ENCODE data around the gene TLE5. TPM values are rescaled to one million over a fixed set of nuclear protein-coding genes. Genes with fewer than 3 reads are reported as not detected.
A peak's percentile ranks its signal among the peaks of the same experiment; 100 is the strongest.
"Not testable (repeated sequence)": the region's sequence is repeated elsewhere in the genome, so short reads cannot be mapped to it uniquely, and the experiment has no call there.

The TLE5 gene
- total RNA-seq, 1 donor from 2014 or later, result 98.1 TPM

DNA sequence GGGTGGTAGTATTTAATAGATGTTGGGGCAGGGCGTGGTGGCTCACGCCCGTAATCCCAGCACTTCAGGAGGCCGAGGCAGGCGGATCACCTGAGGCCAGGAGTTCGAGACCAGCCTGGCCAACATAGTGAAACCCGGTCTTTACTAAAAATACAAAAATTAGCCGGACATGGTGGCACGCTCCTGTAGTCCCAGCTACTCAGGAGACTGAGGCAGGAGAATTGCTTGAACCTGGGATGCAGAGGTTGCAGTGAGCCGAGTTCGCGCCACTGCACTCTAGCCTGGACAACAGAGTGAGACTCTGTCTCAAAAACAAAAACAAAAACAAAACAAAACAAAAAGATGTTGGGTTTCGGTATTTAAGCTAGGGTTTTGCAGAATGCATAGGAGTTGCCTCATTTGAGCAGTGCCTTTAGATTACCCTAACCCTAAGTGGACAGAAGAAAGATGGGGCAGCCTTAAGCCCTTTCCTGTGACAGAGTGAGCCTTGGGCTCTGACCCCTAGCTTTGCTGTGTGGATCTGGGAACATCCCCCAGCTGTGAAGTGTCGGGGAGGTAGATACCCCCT lies 25.2 kb downstream of the TLE5 start:
- Histone ChIP-seq H3K27ac (ENCODE audit: low read depth, low read length) (peak overlapping the region; percentile 93), H3K4me1 (ENCODE audit: control insufficient read depth in 3 of 3, insufficient read depth in 3 of 3, low read length in 3 of 3) (peaks cover 20 to 32% (median 27%) of the 10 kb centered on the region in 3 donors), H3K9ac (ENCODE audit: low read depth in 1 of 3, low read length in 3 of 3) (peak overlapping the region in 1 of 3 donors; percentile 18)
- H3K27me3 ChIP-seq (ENCODE audit: control insufficient read depth in 3 of 3, insufficient read depth in 3 of 3, low read length in 3 of 3); H3K9me3 ChIP-seq (ENCODE audit: control insufficient read depth in 3 of 3, low read length in 3 of 3); H3K36me3 ChIP-seq (ENCODE audit: control insufficient read depth in 3 of 3, insufficient read depth in 3 of 3, low read length in 3 of 3); H3K4me3 ChIP-seq (ENCODE audit: low read length in 3 of 3): not testable (repeated sequence)

DNA sequence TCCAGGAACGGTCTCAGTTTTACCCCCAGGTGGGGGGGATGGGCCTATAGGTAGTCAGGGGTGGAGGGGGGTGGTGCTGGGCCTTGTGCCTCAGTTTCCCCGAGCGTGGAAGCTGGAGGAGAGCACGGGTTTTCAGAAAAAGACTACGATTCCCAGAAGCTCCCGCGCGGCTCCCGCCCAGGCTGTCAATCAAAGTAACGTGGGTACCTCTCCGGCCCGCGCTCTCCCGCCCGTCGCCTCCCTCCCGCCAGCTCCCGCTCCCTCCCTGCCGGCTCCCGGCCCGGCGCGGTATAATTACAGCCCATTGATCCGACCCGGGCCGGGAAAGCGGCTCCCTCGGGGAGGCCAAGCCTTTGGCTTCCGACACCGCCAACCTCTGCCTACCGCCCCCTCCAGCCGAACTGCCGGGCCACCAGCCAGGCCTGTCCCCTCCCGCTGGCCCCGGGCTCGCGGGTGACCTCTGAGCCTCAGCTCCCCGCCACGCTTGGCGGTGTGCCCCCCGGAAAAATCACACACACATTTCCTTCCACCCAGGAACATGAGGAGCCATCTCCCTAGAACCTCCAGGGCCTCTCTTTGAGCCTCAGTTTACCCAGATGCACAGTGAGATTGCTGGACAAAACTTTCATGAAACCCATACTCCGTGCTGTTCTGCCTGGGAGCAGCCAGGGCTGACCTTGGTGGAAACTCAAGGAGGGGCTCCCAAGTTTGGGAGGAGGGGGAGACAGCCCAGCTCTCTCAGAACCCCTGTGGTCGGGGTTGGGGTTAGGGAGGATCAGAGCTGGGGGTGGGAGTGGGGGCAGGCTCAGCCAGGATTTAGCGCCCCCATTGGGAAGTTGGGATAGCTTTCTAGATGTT lies 25.9 kb downstream of the TLE5 start:
- Histone ChIP-seq H3K36me3 (ENCODE audit: control insufficient read depth in 3 of 3, insufficient read depth in 3 of 3, low read length in 3 of 3) (no peaks in the 10 kb centered on the region), H3K27ac (ENCODE audit: low read depth, low read length) (peak overlapping the region; percentile 93), H3K27me3 (ENCODE audit: control insufficient read depth in 3 of 3, insufficient read depth in 3 of 3, low read length in 3 of 3) (no peaks in the 10 kb centered on the region), H3K4me1 (ENCODE audit: control insufficient read depth in 3 of 3, insufficient read depth in 3 of 3, low read length in 3 of 3) (peaks cover 20 to 32% (median 27%) of the 10 kb centered on the region in 3 donors), H3K9ac (ENCODE audit: low read depth in 1 of 3, low read length in 3 of 3) (peak overlapping the region; percentile 66 to 74 (median 69)), H3K9me3 (ENCODE audit: control insufficient read depth in 3 of 3, low read length in 3 of 3) (no peaks in the 10 kb centered on the region), H3K4me3 (ENCODE audit: low read length in 3 of 3) (peak overlapping the region; percentile 83 to 91 (median 85))

- Histone ChIP-seq H3K36me3 (ENCODE audit: control insufficient read depth in 3 of 3, insufficient read depth in 3 of 3, low read length in 3 of 3) (no peaks in the 10 kb centered on the region), H3K9me3 (ENCODE audit: control insufficient read depth in 3 of 3, low read length in 3 of 3) (no peaks in the 10 kb centered on the region), H3K4me1 (ENCODE audit: control insufficient read depth in 3 of 3, insufficient read depth in 3 of 3, low read length in 3 of 3) (peaks cover 20 to 32% (median 27%) of the 10 kb centered on the region in 3 donors), H3K27me3 (ENCODE audit: control insufficient read depth in 3 of 3, insufficient read depth in 3 of 3, low read length in 3 of 3) (no peaks in the 10 kb centered on the region), H3K27ac (ENCODE audit: low read depth, low read length) (peak overlapping the region; percentile 93), H3K9ac (ENCODE audit: low read depth in 1 of 3, low read length in 3 of 3) (peak overlapping the region; percentile 79 to 89 (median 85)), H3K4me3 (ENCODE audit: low read length in 3 of 3) (peak overlapping the region; percentile 83 to 91 (median 87))
These were observed 26.7 kb downstream of the TLE5 start for GRCh38 chr19:3035542-3036118.

DNA sequence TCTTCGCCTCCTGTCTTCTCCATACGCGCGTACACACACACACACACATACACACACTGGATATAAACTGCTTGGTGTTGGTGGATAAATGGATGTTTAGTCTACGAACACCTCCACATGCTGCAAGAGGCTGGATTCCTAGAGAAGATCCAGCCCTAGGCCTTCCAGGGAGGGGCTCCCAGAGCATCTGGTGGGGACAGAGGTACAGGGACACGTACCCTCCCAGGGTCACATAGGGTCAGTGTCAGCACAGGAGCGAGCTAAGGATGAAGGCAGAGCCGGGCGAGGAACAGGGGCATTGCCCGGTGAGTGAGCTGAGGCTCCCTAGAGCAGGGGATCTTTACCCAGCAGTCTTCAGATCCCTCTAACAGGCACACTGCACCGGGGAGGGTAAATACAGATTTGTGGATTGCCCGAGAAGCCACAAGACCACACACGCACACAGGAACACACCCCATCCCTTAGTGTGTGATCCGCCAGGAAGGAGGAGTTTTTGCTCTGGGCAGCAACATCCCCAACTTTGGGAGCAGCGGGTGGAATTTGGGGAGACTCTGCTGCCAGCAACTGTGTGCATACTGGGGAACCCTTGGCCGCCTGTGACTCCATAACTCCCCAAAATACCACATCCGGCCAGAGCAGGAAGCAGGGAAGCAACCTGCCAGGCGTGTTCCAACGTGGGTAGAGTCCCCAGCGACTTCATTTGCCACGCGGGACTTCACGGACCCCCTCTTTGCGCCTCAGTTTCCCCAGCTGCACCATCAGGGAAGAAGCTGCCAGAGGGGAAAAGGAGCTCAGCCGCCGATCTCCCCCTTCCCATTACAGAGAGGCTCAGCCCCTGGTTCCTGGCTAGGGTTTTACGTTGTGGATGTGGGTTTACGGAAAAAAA lies 27.4 kb downstream of the TLE5 start:
- Histone ChIP-seq H3K9me3 (ENCODE audit: control insufficient read depth in 3 of 3, low read length in 3 of 3) (no peaks in the 10 kb centered on the region), H3K36me3 (ENCODE audit: control insufficient read depth in 3 of 3, insufficient read depth in 3 of 3, low read length in 3 of 3) (no peaks in the 10 kb centered on the region), H3K4me1 (ENCODE audit: control insufficient read depth in 3 of 3, insufficient read depth in 3 of 3, low read length in 3 of 3) (peaks cover 20 to 29% (median 25%) of the 10 kb centered on the region in 3 donors), H3K4me3 (ENCODE audit: low read length in 3 of 3) (peak overlapping the region; percentile 81 to 87 (median 85)), H3K27ac (ENCODE audit: low read depth, low read length) (peak overlapping the region; percentile 57), H3K9ac (ENCODE audit: low read depth in 1 of 3, low read length in 3 of 3) (peak overlapping the region; percentile 79 to 89 (median 85)), H3K27me3 (ENCODE audit: control insufficient read depth in 3 of 3, insufficient read depth in 3 of 3, low read length in 3 of 3) (no peaks in the 10 kb centered on the region)

DNA sequence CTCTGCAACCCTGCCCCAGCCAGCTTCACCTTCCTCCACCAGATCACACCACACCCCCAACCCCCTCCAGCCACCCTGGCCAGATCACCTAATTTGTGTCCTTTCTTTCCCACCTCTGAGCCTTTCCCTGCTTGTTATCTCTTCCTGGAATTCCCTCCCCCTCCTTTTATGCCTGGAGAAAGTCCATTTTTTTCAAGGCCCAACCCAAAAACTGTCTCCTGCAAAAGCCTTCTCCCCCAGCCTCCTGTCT lies 28.0 kb downstream of the TLE5 start:
- H3K27me3 ChIP-seq (ENCODE audit: control insufficient read depth in 3 of 3, insufficient read depth in 3 of 3, low read length in 3 of 3), result no peaks in the 10 kb centered on the region
- H3K27ac ChIP-seq (ENCODE audit: low read depth, low read length), result no peak overlapping the region
- H3K36me3 ChIP-seq (ENCODE audit: control insufficient read depth in 3 of 3, insufficient read depth in 3 of 3, low read length in 3 of 3), result no peaks in the 10 kb centered on the region
- H3K4me1 ChIP-seq (ENCODE audit: control insufficient read depth in 3 of 3, insufficient read depth in 3 of 3, low read length in 3 of 3), result peaks cover 22 to 23% (median 23%) of the 10 kb centered on the region in 3 donors
- peak overlapping the region in 1 of 3 donors; percentile 79 for H3K9ac ChIP-seq (ENCODE audit: low read depth in 1 of 3, low read length in 3 of 3)
- H3K9me3 ChIP-seq (ENCODE audit: control insufficient read depth in 3 of 3, low read length in 3 of 3), result no peaks in the 10 kb centered on the region
- H3K4me3 ChIP-seq (ENCODE audit: low read length in 3 of 3), result no peak overlapping the region

DNA sequence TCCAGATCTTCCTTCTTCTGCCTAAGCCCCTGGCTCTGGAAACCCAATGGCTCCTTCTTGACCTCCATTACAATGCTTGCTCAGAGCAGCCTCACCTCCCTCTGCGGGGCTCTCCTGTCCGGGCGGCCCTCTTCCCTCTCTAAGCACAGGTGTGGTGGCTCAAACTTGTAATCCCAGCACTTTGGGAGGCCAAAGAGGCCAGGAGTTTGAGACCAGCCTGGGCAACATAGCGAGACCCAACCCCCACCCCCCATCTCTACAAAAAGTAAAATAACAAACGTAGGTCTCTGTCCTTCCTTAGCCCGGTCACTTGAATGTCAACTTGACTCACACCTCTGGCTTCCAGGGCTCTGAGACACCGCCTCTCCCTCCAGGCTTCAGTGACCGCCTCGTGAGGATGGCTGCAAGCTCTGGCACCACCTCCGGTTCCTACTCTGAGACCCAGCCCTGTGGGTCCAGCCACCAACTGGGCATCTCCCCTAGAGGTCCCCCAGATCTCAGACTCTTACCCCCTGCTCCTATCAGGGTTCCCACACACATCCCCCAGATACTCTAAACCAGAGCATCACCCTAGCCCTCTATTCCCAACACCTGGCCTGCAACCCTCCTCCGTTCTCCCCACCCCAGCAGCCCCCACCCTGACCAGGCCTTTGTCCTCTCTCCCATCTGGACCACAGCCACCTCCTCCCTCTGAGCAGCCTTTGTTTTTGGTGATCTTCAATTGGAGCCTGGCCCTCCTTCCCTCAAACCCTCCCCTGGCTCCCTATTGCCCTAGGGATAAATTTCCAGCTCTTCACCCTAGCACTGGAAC lies 28.5 kb downstream of the TLE5 start:
- no peaks in the 10 kb centered on the region for H3K9me3 ChIP-seq (ENCODE audit: control insufficient read depth in 3 of 3, low read length in 3 of 3)
- H3K9ac ChIP-seq (ENCODE audit: low read depth in 1 of 3, low read length in 3 of 3), result no peak overlapping the region
- H3K27me3 ChIP-seq (ENCODE audit: control insufficient read depth in 3 of 3, insufficient read depth in 3 of 3, low read length in 3 of 3), result no peaks in the 10 kb centered on the region
- peaks cover 21 to 23% (median 21%) of the 10 kb centered on the region in 3 donors for H3K4me1 ChIP-seq (ENCODE audit: control insufficient read depth in 3 of 3, insufficient read depth in 3 of 3, low read length in 3 of 3)
- no peak overlapping the region for H3K27ac ChIP-seq (ENCODE audit: low read depth, low read length)
- no peaks in the 10 kb centered on the region for H3K36me3 ChIP-seq (ENCODE audit: control insufficient read depth in 3 of 3, insufficient read depth in 3 of 3, low read length in 3 of 3)
- no peak overlapping the region for H3K4me3 ChIP-seq (ENCODE audit: low read length in 3 of 3)

- Histone ChIP-seq H3K4me1 (ENCODE audit: control insufficient read depth in 3 of 3, insufficient read depth in 3 of 3, low read length in 3 of 3) (peaks cover 21 to 25% (median 23%) of the 10 kb centered on the region in 3 donors), H3K36me3 (ENCODE audit: control insufficient read depth in 3 of 3, insufficient read depth in 3 of 3, low read length in 3 of 3) (no peaks in the 10 kb centered on the region), H3K27me3 (ENCODE audit: control insufficient read depth in 3 of 3, insufficient read depth in 3 of 3, low read length in 3 of 3) (no peaks in the 10 kb centered on the region), H3K9me3 (ENCODE audit: control insufficient read depth in 3 of 3, low read length in 3 of 3) (no peaks in the 10 kb centered on the region), H3K4me3 (ENCODE audit: low read length in 3 of 3) (no peak overlapping the region), H3K9ac (ENCODE audit: low read depth in 1 of 3, low read length in 3 of 3) (no peak overlapping the region), H3K27ac (ENCODE audit: low read depth, low read length) (no peak overlapping the region)
These were observed 30.8 kb downstream of the TLE5 start for GRCh38 chr19:3031607-3031867.

- Histone ChIP-seq H3K27ac (ENCODE audit: low read depth, low read length) (no peak within 1 kb of the TSS), H3K9me3 (ENCODE audit: control insufficient read depth in 3 of 3, low read length in 3 of 3) (no peaks in the 10 kb centered on the region), H3K4me3 (ENCODE audit: low read length in 3 of 3) (peak within 1 kb of the TSS; percentile 30 to 68 (median 67)), H3K9ac (ENCODE audit: low read depth in 1 of 3, low read length in 3 of 3) (peak within 1 kb of the TSS; percentile 72 to 81 (median 81)), H3K4me1 (ENCODE audit: control insufficient read depth in 3 of 3, insufficient read depth in 3 of 3, low read length in 3 of 3) (peaks cover 4 to 7% (median 7%) of the 10 kb centered on the region in 3 donors), H3K27me3 (ENCODE audit: control insufficient read depth in 3 of 3, insufficient read depth in 3 of 3, low read length in 3 of 3) (no peaks in the 10 kb centered on the region), H3K36me3 (ENCODE audit: control insufficient read depth in 3 of 3, insufficient read depth in 3 of 3, low read length in 3 of 3) (peaks cover 0 to 3% (median 0%) of the 10 kb centered on the region in 3 donors)
These were observed 33.0 kb downstream of the TLE5 start, which contains the start of gene TLE2 for GRCh38 chr19:3029065-3029923. TLE2 (minus strand) TSS chr19:3029280; CDS start chr19:3028904, 376 bp downstream.

Data from skeletal muscle tissue (tissue), 4 donors.